GM19455 (cell line): ENCODE data around the gene PXDN.
"Not testable (repeated sequence)": the region's sequence is repeated elsewhere in the genome, so short reads cannot be mapped to it uniquely, and the experiment has no call there.

Experiments
- ATAC-seq: cut with Tn5 transposase; IDR thresholded peaks from one replicate; pipeline ENCODE4 v1.9.1; 2021; ENCODE audit not compliant: unreplicated experiment

The PXDN gene

DNA sequence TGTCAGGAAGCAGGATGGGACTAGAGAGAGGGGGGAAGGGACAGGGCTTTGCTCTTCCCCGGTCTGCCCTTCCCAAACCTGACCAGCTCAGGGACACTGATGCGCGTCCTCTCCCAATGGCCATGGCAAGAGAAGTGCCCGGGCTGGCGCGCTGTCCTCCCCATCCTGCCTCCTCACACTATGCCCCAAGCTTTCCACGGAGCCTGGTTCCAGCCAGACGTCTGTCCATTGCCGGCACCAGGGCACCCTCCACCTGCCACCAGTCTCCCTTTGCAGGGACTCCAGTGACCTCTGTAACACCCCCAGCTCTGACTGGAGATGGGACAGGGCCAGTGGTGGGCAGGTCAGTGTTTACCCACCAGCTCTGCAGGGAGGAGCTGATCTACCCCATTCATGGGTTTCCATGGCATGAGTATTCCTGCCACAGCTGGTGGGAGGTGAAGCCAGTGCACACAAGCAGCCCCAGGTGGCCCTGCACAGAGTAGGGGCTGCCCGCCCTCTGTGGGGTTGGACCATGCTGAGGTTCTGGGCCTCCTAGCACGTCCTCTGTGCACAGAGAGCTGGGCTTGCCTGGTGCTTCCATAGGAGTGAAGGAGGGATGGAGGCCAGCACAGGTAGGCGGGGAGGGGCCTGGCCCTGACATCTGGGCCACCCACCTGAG is 109.5 kb downstream of the PXDN start:
- ATAC-seq = no peak

GRCh38 chr2:1633936-1634587 is 110.3 kb downstream of the PXDN start:
- no peak for ATAC-seq

DNA sequence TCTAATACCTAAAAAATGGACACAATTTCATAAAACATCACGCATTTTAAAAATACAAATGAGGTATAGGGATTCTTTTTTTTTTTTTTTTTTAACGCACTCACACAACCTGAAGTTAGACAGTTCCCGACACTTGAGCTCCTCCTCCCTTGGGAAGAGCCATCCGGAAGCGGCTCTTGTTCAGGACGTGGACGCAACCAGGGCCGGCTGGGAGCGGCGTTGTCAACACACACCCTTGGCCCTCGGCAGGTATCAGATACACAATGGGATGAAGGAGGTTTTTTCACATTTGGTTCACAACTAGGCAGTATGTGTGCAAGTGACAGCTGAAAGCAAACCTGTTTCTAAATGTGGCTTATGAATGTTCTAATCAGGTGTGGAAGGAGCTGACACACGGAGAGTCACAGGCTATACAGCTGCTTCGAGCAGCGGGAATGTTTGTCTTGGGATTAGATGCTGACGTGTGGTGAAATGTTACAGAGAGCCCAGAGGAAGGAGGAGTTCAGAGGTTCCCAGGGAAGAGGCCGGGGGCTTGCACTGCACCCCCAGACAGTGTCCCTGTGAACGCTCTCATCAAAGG is 111.1 kb downstream of the PXDN start:
- ATAC-seq = no peak

DNA sequence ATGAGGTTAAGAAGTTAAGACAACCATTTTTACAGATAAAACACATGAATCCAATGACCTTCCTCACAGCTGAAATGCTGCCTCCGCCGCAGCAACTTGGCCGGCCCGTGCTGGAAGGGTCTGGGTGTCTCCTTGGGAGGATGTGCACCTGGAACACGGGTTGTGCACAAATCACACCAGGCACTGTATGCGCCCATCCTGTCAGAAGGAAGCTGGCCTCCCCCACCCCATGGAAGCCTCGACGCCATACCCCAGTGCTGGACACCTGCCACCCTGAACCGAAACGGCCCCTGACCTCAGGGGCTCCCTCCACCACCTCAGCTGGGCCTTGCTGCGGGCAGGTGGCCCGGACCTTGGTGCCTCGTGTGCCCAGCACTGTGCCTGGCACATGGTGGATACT is 111.8 kb downstream of the PXDN start:
- no peak for ATAC-seq

DNA sequence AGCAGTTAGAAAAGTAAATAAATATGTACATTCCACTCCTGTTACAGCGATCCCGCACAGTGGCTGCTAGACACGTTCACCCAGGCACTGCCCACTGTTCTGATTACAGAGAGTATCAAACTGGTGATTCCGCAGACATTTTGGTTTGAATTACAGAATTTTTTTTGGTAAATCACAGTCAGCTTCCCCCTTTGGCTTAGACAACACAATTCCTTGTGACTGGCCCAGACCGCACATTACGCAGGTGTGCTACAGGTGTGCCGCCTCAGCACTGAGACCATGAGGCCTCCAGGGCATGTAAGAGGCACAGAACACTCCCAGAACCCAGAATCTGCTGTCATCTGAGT is 112.3 kb downstream of the PXDN start:
- ATAC-seq = no peak

DNA sequence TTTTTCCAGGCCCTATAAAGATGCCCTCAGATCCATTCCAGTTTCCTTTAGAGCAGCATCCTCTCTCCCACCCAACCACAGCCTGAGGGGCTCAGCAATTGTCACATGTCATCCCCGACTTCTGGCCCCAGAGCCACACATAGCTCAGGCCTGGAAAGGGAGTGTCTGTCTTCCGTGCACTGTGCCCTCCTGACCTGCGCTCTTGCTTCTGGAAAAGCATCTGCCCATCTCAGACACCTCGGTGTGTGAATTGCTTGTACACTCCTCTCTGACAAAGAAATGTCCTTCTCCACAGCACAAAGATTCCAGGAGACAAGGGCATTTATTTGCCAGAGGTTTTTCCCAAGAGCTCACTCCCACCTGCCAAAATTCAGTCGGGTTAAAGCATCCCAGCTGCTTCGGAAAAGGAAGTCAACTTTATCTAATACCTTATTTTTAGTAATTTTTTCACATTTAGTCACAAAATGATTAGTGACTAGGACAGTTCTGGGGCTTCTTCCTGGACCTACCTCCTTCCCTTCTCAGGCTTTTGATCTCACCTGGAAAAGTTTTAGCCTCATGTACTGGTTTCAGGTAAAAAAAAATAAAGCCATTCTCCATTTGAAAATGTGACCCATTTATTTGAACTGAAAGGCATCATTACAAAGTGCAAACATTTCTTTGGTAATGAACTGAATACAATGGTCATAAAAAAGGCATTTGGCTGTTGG is 112.9 kb downstream of the PXDN start:
- ATAC-seq = no peak

DNA sequence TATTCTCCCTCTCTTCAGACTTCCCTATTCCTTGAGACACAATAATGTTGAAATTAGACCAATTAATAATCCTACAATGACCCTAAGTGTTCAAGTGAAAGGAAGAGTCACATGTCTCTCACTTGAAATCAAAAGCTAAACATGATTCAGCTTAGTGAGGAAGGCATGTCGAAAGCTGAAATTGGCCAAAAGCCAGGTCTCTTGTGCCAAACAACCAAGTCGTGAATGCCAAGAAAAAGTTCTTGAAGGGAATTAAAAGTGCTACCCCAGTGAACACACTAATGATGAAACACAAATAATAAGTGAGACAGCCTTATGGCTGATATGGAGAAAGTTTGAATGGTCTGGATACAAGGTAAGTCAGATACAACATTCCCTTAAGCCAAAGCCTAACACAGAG is 115.4 kb downstream of the PXDN start:
- ATAC-seq = no peak

GRCh38 chr2:1627628-1628381 is 116.5 kb downstream of the PXDN start:
- ATAC-seq = no peak

GRCh38 chr2:1626271-1626681 is 118.0 kb downstream of the PXDN start:
- no peak for ATAC-seq

- ATAC-seq = no peak
Measured at GRCh38 chr2:1625281-1626001, 118.9 kb downstream of the PXDN start.

DNA sequence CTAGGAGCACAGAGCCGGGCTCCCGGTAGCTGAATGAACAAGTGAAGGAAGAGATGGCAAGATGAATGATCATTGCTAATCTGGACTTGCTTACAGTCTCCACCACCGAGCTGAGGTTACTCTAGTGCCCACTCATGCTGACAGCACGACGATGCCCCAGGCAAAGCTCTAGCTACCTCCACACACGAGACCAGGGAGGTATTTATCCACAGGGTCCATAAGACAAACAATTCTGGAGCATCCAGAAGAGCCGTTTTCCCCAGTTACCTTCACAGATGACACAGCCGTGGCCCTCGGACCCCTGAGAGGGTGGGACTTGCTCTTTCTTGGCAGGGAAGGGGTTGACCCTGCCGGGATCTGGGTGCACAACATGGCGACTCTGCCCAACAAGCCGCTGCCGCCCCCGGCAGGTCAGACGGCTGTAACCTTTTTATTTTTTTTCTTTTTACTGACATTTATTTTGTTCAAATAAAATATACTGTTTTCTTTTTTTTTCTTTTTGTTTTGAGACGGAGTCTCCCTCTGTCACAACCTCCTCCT is 120.3 kb downstream of the PXDN start:
- no peak for ATAC-seq

GRCh38 chr2:1622521-1623200 is 121.7 kb downstream of the PXDN start:
- no peak for ATAC-seq

- not testable (repeated sequence) for ATAC-seq
Measured at GRCh38 chr2:1621976-1622375, 122.3 kb downstream of the PXDN start.

DNA sequence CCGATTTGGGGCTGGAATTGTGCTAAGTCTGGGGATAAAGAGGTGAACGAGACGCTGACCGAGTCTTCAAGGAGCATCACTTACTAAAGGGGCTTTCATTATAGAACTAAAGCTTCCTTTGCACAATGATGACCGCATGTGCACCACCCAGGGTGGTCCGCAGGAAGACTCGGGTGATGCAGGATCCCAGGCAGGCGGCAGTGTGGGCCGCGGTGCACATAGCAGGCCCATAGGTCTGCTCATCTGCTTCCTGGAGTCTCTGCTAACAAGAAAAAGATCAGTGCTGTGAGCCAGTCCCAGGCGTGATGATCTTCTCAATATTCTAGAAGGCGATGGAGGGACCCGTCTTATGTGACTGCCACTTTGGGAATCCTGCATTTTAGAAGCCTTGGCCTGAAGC is 122.8 kb downstream of the PXDN start:
- no peak for ATAC-seq

- no peak for ATAC-seq
Measured at GRCh38 chr2:1621041-1621440, 123.3 kb downstream of the PXDN start.

DNA sequence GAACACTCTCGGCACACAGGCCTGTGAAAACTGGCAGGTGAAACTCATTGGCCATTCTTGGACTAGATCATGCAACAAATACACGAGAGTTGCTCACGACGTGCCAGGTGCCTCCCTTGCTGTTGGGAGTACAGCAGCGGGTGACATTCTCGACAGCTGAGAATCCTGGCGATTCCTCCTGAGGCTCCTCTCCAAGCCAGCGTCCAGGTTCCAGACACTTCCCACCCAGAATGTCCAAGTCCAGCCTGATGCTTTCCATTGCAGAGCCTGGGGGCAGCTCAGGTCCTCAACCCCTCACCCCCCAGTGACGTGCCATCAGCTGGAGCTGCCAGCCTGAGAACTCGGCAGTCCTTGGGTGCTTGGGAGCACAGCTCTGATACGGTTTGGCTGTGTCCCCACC is 124.2 kb downstream of the PXDN start:
- no peak for ATAC-seq

GRCh38 chr2:1619556-1619955 is 124.8 kb downstream of the PXDN start:
- ATAC-seq = no peak

GRCh38 chr2:1618974-1619373 is 125.3 kb downstream of the PXDN start:
- no peak for ATAC-seq

GRCh38 chr2:1618191-1618961 is 125.9 kb downstream of the PXDN start:
- ATAC-seq = no peak
